Smooth muscle cell (in vitro differentiated cells): Measurements from ENCODE around the gene DUSP7. TPM values are rescaled to one million over a fixed set of nuclear protein-coding genes. Genes with fewer than 3 reads are reported as not detected.

Source experiments
- DNase-seq: peaks from one replicate; lab custom pipeline; 2025; ENCODE audit not compliant: unreplicated experiment; lab: John Stamatoyannopoulos, UW
- H2AFZ ChIP-seq: fragments of 200-600 bp; sonication (generic); 2 replicates; pipeline ENCODE4 v1.6.0; 2016; ENCODE audit warnings: antibody characterized with exemption, low read depth, mild to moderate bottlenecking
- H3F3A ChIP-seq: fragments of 200-600 bp; sonication (generic); 2 replicates; pipeline ENCODE4 v1.6.0; 2017; ENCODE audit warnings: antibody characterized with exemption, low read depth
- H3K27ac ChIP-seq: fragments of 200-600 bp; sonication (generic); 2 replicates; pipeline ENCODE4 v1.5.1; 2016; ENCODE audit warnings: low read depth, mild to moderate bottlenecking
- H3K27me3 ChIP-seq: fragments of 200-600 bp; sonication (generic); 2 replicates; pipeline ENCODE4 v1.6.1; 2016; ENCODE audit warnings: low read depth, mild to moderate bottlenecking
- H3K36me3 ChIP-seq: fragments of 200-600 bp; sonication (generic); 2 replicates; pipeline ENCODE4 v1.5.1; 2016; ENCODE audit warnings: low read depth
- H3K4me1 ChIP-seq: fragments of 200-600 bp; sonication (generic); 2 replicates; pipeline ENCODE4 v1.5.1; 2016; ENCODE audit warnings: low read depth
- H3K4me2 ChIP-seq: fragments of 200-600 bp; sonication (generic); 2 replicates; pipeline ENCODE4 v1.6.0; 2016; ENCODE audit warnings: mild to moderate bottlenecking
- H3K4me3 ChIP-seq: fragments of 200-600 bp; sonication (generic); 2 replicates; pipeline ENCODE4 v1.5.1; 2016; ENCODE audit warnings: mild to moderate bottlenecking
- H3K79me2 ChIP-seq: fragments of 200-600 bp; sonication (generic); 2 replicates; pipeline ENCODE4 v1.6.0; 2016; ENCODE audit warnings: low read depth, mild to moderate bottlenecking
- H3K9ac ChIP-seq: fragments of 200-600 bp; sonication (generic); 2 replicates; pipeline ENCODE4 v1.6.0; 2016; ENCODE audit warnings: low read depth
- H3K9me3 ChIP-seq: fragments of 200-600 bp; sonication (generic); replicated peaks from 2 replicates; pipeline ENCODE4 v1.5.1; 2016; ENCODE audit warnings: low read depth
- H4K20me1 ChIP-seq: fragments of 200-600 bp; sonication (generic); 2 replicates; pipeline ENCODE4 v1.6.0; 2016; ENCODE audit warnings: low read depth
- CTCF ChIP-seq: fragments of 200-600 bp; sonication (generic); IDR thresholded peaks from 2 replicates; pipeline ENCODE4 v1.5.1; 2017; ENCODE audit warnings: borderline replicate concordance, mild to moderate bottlenecking, antibody characterized with exemption; ENCODE audit not compliant: insufficient read depth, poor library complexity, severe bottlenecking
- WGBS: methylation state at CpG from one replicate; pipeline ENCODE4 v1.1.7; 2016; ENCODE audit warnings: low lambda C conversion rate; 5-methylcytosine and 5-hydroxymethylcytosine counted together
- polyA plus RNA-seq: library from polyadenylated mRNA; unstranded; fragments of >200 nt; fragmentation: Nextera tagmentation; extraction: Ambion mirVana; gene quantifications from 2 replicates; pipeline ENCODE4 v1.2.1, GENCODE V29; 2016
- total RNA-seq: library from RNA; depleted of rRNA; stranded (reverse); fragments of >200 nt; gene quantifications from 2 replicates; pipeline ENCODE4 v1.2.3, GENCODE V29; 2014

DUSP7 gene
- total and polyA plus RNA-seq, 2 experiments from 2014 or later = 12.4 to 26.8 TPM

GRCh38 chr3:52090131-52090932 is 34.0 kb upstream of the DUSP7 start:
- H2AFZ ChIP-seq = no peak overlapping the region
- peak overlapping the region; percentile 85 for H3K9ac ChIP-seq
- no peak overlapping the region for H3K4me3 ChIP-seq
- H3K9me3 ChIP-seq = no peaks in the 10 kb centered on the region
- peaks cover 34% of the 10 kb centered on the region for H3F3A ChIP-seq
- TF ChIP-seq CTCF = no peak
- peak overlapping the region; percentile 41 for H3K4me2 ChIP-seq
- H3K4me1 ChIP-seq = peaks cover 39% of the 10 kb centered on the region
- no peaks in the 10 kb centered on the region for H3K79me2 ChIP-seq
- no peaks in the 10 kb centered on the region for H4K20me1 ChIP-seq
- H3K27ac ChIP-seq = peak overlapping the region; percentile 96
- H3K27me3 ChIP-seq = no peaks in the 10 kb centered on the region
- 30% methylated on average over 12 of the region's 12 CpGs for WGBS
- no peaks in the 10 kb centered on the region for H3K36me3 ChIP-seq
- no peak for DNase-seq

- H3K4me3 ChIP-seq = no peak overlapping the region
- H3K36me3 ChIP-seq = no peaks in the 10 kb centered on the region
- peaks cover 34% of the 10 kb centered on the region for H3F3A ChIP-seq
- WGBS = 75% methylated on average over 4 of the region's 4 CpGs
- H3K27ac ChIP-seq = peak overlapping the region; percentile 96
- DNase-seq = no peak
- peak overlapping the region; percentile 78 for H3K9ac ChIP-seq
- H3K79me2 ChIP-seq = no peaks in the 10 kb centered on the region
- H3K27me3 ChIP-seq = no peaks in the 10 kb centered on the region
- H2AFZ ChIP-seq = no peak overlapping the region
- H4K20me1 ChIP-seq = no peaks in the 10 kb centered on the region
- no peaks in the 10 kb centered on the region for H3K9me3 ChIP-seq
- H3K4me1 ChIP-seq = peaks cover 39% of the 10 kb centered on the region
- TF ChIP-seq CTCF = no peak
- H3K4me2 ChIP-seq = peak overlapping the region; percentile 19
These were observed 33.3 kb upstream of the DUSP7 start for GRCh38 chr3:52089691-52090090.

- H3K27ac ChIP-seq = peak overlapping the region; percentile 96
- peak overlapping the region; percentile 19 for H3K4me2 ChIP-seq
- no peak for DNase-seq
- TF ChIP-seq CTCF = no peak
- no peaks in the 10 kb centered on the region for H3K36me3 ChIP-seq
- no peaks in the 10 kb centered on the region for H4K20me1 ChIP-seq
- H3K4me3 ChIP-seq = no peak overlapping the region
- H3K27me3 ChIP-seq = no peaks in the 10 kb centered on the region
- H3K9ac ChIP-seq = peak overlapping the region; percentile 78
- H3K79me2 ChIP-seq = no peaks in the 10 kb centered on the region
- H3F3A ChIP-seq = peaks cover 34% of the 10 kb centered on the region
- no peak overlapping the region for H2AFZ ChIP-seq
- H3K9me3 ChIP-seq = no peaks in the 10 kb centered on the region
- 46% methylated on average over 16 of the region's 17 CpGs for WGBS
- peaks cover 39% of the 10 kb centered on the region for H3K4me1 ChIP-seq
These were observed 32.3 kb upstream of the DUSP7 start for GRCh38 chr3:52088445-52089367.
